Natural killer cell (primary cell): Measurements from ENCODE around the gene HTRA1. TPM values are rescaled to one million over a fixed set of nuclear protein-coding genes. Genes with fewer than 3 reads are reported as not detected.

Experiments used
- ATAC-seq, 3 donors: fragments of 150-1000 bp in 2 of 3; fragments of 200-7000 bp in 1 of 3; cut with Tn5 transposase; 1 replicate in 1 of 3; 2 replicates in 2 of 3; pipeline ENCODE4 v1.10.0; 2021; ENCODE audit warnings: mild to moderate bottlenecking in 2 of 3, moderate library complexity in 2 of 3
- DNase-seq, 2 donors: peaks; one replicate each; pipeline versions ENCODE4 v3.0.0 to v3.0.0-alpha.2; 2013 to 2021; ENCODE audit warnings: mixed read lengths in 1 of 2
- H3K27ac ChIP-seq: one replicate; pipeline ENCODE4 v1.5.1; 2013; ENCODE audit warnings: mild to moderate bottlenecking, low read length
- H3K27me3 ChIP-seq: one replicate; pipeline ENCODE4 v1.6.1; 2013; ENCODE audit warnings: low read length; ENCODE audit not compliant: control insufficient read depth, insufficient read depth
- H3K36me3 ChIP-seq: one replicate; pipeline ENCODE4 v1.6.1; 2013; ENCODE audit warnings: low read length; ENCODE audit not compliant: control insufficient read depth, insufficient read depth
- H3K4me1 ChIP-seq: one replicate; pipeline ENCODE4 v1.6.1; 2013; ENCODE audit warnings: low read length; ENCODE audit not compliant: control insufficient read depth, insufficient read depth
- H3K4me3 ChIP-seq: one replicate; pipeline ENCODE4 v1.5.1; 2013; ENCODE audit warnings: low read length
- H3K9me3 ChIP-seq: one replicate; pipeline ENCODE4 v1.6.1; 2013; ENCODE audit warnings: low read length; ENCODE audit not compliant: control insufficient read depth, insufficient read depth
- H3K27ac Mint-ChIP-seq, 2 donors: one replicate each; pipeline ENCODE4 v1.8.0; 2022; ENCODE audit warnings: mild to moderate bottlenecking in 2 of 2, mixed read lengths in 2 of 2, moderate library complexity in 1 of 2
- H3K27me3 Mint-ChIP-seq, 2 donors: one replicate each; pipeline ENCODE4 v1.8.0; 2022; ENCODE audit warnings: low read depth in 2 of 2, mixed read lengths in 2 of 2
- H3K36me3 Mint-ChIP-seq: one replicate; pipeline ENCODE4 v1.8.0; 2022; ENCODE audit warnings: mixed read lengths
- H3K4me1 Mint-ChIP-seq, 2 donors: one replicate each; pipeline ENCODE4 v1.8.0; 2022; ENCODE audit warnings: mixed read lengths in 2 of 2
- H3K4me3 Mint-ChIP-seq: one replicate; pipeline ENCODE4 v1.8.0; 2022; ENCODE audit warnings: mild to moderate bottlenecking, moderate library complexity, mixed read lengths
- H3K9me3 Mint-ChIP-seq, 2 donors: one replicate each; pipeline ENCODE4 v1.8.0; 2022; ENCODE audit warnings: mixed read lengths in 2 of 2
- CTCF ChIP-seq: fragments of 200-600 bp; IDR thresholded peaks from one replicate; pipeline ENCODE4 v1.8.0; 2022; ENCODE audit warnings: antibody characterized with exemption
- WGBS: methylation state at CpG from one replicate; pipeline ENCODE4 v1.1.7; 2013; ENCODE audit warnings: missing lambda C conversion rate; ENCODE audit not compliant: insufficient coverage; 5-methylcytosine and 5-hydroxymethylcytosine counted together
- intact Hi-C: fragments of 100-400 bp; cut with micrococcal nuclease; formaldehyde crosslinking; loops from one replicate; pipeline ENCODE4 v1.14.2; 2022
- total RNA-seq, 4 donors: library from RNA; stranded (reverse); fragments of 120-200 nt in 1 of 4; gene quantifications; one replicate each; pipeline versions ENCODE4 v1.2.3 to v1.2.4, GENCODE V29; 2013 to 2022

HTRA1 gene
- total RNA-seq, 3 donors from 2014 or later (not counting 1 experiment from before 2014, with no cell fraction given) = not detected

GRCh38 chr10:122516734-122517133 lies 55.4 kb downstream of the HTRA1 start:
- Mint-ChIP-seq H3K4me3 (no peak overlapping the region), H3K27ac (no peak overlapping the region), H3K36me3 (no peaks in the 10 kb centered on the region), H3K4me1 (peaks cover 4 to 7% of the 10 kb centered on the region in 2 donors), H3K9me3 (no peaks in the 10 kb centered on the region), H3K27me3 (peaks cover 8 to 10% of the 10 kb centered on the region in 2 donors)
- no peak for TF ChIP-seq CTCF
- Histone ChIP-seq H3K27ac (no peak overlapping the region), H3K4me3 (no peak overlapping the region), H3K27me3 (no peaks in the 10 kb centered on the region), H3K9me3 (no peaks in the 10 kb centered on the region), H3K36me3 (no peaks in the 10 kb centered on the region), H3K4me1 (peaks cover 26% of the 10 kb centered on the region)
- 49% methylated on average over 4 of the region's 4 CpGs for WGBS
- DNase-seq (no peak), ATAC-seq (no peak)
- intact Hi-C loops = no loop called here

- Histone ChIP-seq H3K27ac (no peak overlapping the region), H3K4me3 (no peak overlapping the region), H3K27me3 (peaks cover 3% of the 10 kb centered on the region), H3K36me3 (no peaks in the 10 kb centered on the region), H3K4me1 (peaks cover 26% of the 10 kb centered on the region), H3K9me3 (no peaks in the 10 kb centered on the region)
- Mint-ChIP-seq H3K27ac (no peak overlapping the region), H3K4me3 (no peak overlapping the region), H3K27me3 (peaks cover 11 to 17% of the 10 kb centered on the region in 2 donors), H3K9me3 (no peaks in the 10 kb centered on the region), H3K36me3 (no peaks in the 10 kb centered on the region), H3K4me1 (peaks cover 4 to 7% of the 10 kb centered on the region in 2 donors)
- intact Hi-C loops = no loop called here
- no peak for ATAC-seq
- no peak for TF ChIP-seq CTCF
- WGBS = 85% methylated on average over 7 of the region's 7 CpGs
- no peak for DNase-seq
These were observed 57.8 kb downstream of the HTRA1 start for GRCh38 chr10:122519144-122519543.

GRCh38 chr10:122519873-122520272 lies 58.5 kb downstream of the HTRA1 start:
- Histone ChIP-seq H3K27ac (no peak overlapping the region), H3K4me3 (no peak overlapping the region), H3K4me1 (peaks cover 24% of the 10 kb centered on the region), H3K9me3 (no peaks in the 10 kb centered on the region), H3K36me3 (no peaks in the 10 kb centered on the region), H3K27me3 (peaks cover 3% of the 10 kb centered on the region)
- intact Hi-C loops = no loop called here
- H3K4me1 Mint-ChIP-seq = peaks cover 4 to 7% of the 10 kb centered on the region in 2 donors
- H3K27me3 Mint-ChIP-seq = peaks cover 11 to 21% of the 10 kb centered on the region in 2 donors
- DNase-seq (no peak), ATAC-seq (no peak)
- TF ChIP-seq CTCF = no peak
- H3K27ac Mint-ChIP-seq = no peak overlapping the region
- H3K4me3 Mint-ChIP-seq = no peak overlapping the region
- whole genome bisulfite sequencing = 83% methylated on average over 15 of the region's 15 CpGs
- H3K36me3 Mint-ChIP-seq = no peaks in the 10 kb centered on the region
- no peaks in the 10 kb centered on the region for H3K9me3 Mint-ChIP-seq

- H3K36me3 ChIP-seq = no peaks in the 10 kb centered on the region
- H3K4me1 ChIP-seq = peaks cover 12% of the 10 kb centered on the region
- ATAC-seq (no peak), DNase-seq (no peak)
- no peak for TF ChIP-seq CTCF
- Mint-ChIP-seq H3K4me1 (peaks cover under 1 to 1% of the 10 kb centered on the region in 2 donors), H3K27ac (no peak overlapping the region), H3K9me3 (no peaks in the 10 kb centered on the region), H3K36me3 (no peaks in the 10 kb centered on the region), H3K4me3 (no peak overlapping the region), H3K27me3 (peaks cover 14 to 28% of the 10 kb centered on the region in 2 donors)
- intact Hi-C loops = no loop called here
- H3K4me3 ChIP-seq = no peak overlapping the region
- no peak overlapping the region for H3K27ac ChIP-seq
- H3K27me3 ChIP-seq = peaks cover 3% of the 10 kb centered on the region
- no peaks in the 10 kb centered on the region for H3K9me3 ChIP-seq
- WGBS = 87% methylated on average over 3 of the region's 3 CpGs
These were observed 59.7 kb downstream of the HTRA1 start for GRCh38 chr10:122521011-122521410.
